Mucosa of stomach (tissue), 1 donor: ENCODE measurements around the gene SYT17.
"Not testable (repeated sequence)": the region's sequence is repeated elsewhere in the genome, so short reads cannot be mapped to it uniquely, and the experiment has no call there.

Source experiments
- H3K27me3 ChIP-seq: one replicate; pipeline ENCODE4 v1.7.0; 2013; ENCODE audit warnings: mild to moderate bottlenecking, low read length; ENCODE audit not compliant: control insufficient read depth, insufficient read depth
- H3K36me3 ChIP-seq: one replicate; pipeline ENCODE4 v1.7.0; 2013; ENCODE audit warnings: low read length; ENCODE audit not compliant: control insufficient read depth, insufficient read depth
- H3K4me1 ChIP-seq: one replicate; pipeline ENCODE4 v1.7.0; 2013; ENCODE audit warnings: mild to moderate bottlenecking, low read length; ENCODE audit not compliant: control insufficient read depth, insufficient read depth
- H3K4me3 ChIP-seq: one replicate; pipeline ENCODE4 v1.7.0; 2013; ENCODE audit warnings: low read length
- H3K9ac ChIP-seq: one replicate; pipeline ENCODE4 v1.7.0; 2013; ENCODE audit warnings: mild to moderate bottlenecking, low read length, moderate library complexity
- H3K9me3 ChIP-seq: one replicate; pipeline ENCODE4 v1.7.0; 2013; ENCODE audit warnings: mild to moderate bottlenecking, low read length, moderate library complexity; ENCODE audit not compliant: control insufficient read depth
- donor health status: Pancreatic carcinoma.

The SYT17 gene

DNA sequence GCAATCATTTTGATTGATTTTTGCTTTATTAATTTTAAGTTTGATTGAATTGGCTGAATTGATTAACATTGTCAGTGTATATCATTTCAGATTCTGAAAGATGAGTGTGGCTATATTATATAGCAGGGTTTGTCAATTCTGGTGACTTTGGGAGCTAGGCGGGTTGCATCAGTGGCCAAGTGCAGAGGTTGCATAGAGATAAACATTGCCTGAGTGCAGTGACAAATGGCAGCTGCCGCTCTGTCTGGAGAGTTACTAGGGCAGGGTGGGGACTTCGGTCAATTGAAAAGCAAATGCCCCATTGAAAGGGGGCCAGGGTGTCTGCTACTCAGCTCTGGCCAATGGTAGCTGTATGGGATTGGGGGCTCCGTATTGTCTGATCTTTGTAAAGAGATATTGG, 12.7 kb downstream of the SYT17 start:
- Histone ChIP-seq H3K4me3 (no peak overlapping the region), H3K9ac (no peak overlapping the region), H3K4me1 (peaks cover 11% of the 10 kb centered on the region), H3K27me3 (no peaks in the 10 kb centered on the region), H3K9me3 (no peaks in the 10 kb centered on the region), H3K36me3 (no peaks in the 10 kb centered on the region)

DNA sequence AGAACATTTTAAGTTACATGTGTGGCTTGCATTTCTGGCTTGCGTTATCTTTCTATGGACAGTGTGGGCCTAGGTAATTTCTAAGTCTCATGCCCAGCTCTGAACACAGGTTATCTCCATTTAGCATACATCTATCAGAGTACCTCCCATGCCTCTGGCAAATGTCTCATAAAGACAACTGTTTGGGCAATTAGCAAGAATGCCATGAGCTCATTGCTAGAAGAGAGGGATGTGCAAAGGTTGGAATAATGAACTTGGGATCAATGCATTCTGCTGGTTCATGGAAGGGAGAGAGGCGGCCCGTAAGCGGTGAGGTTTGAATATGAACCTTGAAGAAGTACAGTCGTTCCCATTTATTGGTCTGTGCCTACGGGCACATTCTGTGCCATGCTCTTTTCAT, 14.4 kb downstream of the SYT17 start:
- no peak overlapping the region for H3K4me3 ChIP-seq
- H3K4me1 ChIP-seq = peaks cover 2% of the 10 kb centered on the region

DNA sequence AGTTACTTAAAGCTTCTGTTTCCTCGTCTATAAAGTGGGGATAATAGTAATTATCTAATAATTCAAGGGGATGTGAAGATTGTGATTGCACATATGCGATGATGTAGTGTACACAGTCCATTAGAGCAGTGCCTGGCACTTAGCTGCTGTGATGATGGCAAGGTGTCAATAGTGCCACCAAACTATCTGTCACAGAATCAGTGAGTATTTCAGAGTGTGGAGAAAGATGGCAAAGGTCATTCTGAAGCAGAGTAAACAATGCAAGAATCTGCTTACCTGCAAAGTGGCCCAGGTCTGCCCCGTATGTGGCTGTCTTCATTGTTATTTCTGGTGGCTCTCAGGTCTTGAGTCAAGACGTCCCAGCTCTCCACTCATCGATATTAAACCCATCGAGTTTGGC, 15.1 kb downstream of the SYT17 start:
- Histone ChIP-seq H3K27me3 (no peaks in the 10 kb centered on the region), H3K9me3 (no peaks in the 10 kb centered on the region), H3K36me3 (no peaks in the 10 kb centered on the region), H3K4me1 (no peaks in the 10 kb centered on the region), H3K4me3 (no peak overlapping the region), H3K9ac (no peak overlapping the region)

More for the DNA sequence above, 14.4 kb downstream of the SYT17 start:
- Histone ChIP-seq H3K36me3 (no peaks in the 10 kb centered on the region), H3K9ac (no peak overlapping the region), H3K9me3 (no peaks in the 10 kb centered on the region), H3K27me3 (no peaks in the 10 kb centered on the region)

DNA sequence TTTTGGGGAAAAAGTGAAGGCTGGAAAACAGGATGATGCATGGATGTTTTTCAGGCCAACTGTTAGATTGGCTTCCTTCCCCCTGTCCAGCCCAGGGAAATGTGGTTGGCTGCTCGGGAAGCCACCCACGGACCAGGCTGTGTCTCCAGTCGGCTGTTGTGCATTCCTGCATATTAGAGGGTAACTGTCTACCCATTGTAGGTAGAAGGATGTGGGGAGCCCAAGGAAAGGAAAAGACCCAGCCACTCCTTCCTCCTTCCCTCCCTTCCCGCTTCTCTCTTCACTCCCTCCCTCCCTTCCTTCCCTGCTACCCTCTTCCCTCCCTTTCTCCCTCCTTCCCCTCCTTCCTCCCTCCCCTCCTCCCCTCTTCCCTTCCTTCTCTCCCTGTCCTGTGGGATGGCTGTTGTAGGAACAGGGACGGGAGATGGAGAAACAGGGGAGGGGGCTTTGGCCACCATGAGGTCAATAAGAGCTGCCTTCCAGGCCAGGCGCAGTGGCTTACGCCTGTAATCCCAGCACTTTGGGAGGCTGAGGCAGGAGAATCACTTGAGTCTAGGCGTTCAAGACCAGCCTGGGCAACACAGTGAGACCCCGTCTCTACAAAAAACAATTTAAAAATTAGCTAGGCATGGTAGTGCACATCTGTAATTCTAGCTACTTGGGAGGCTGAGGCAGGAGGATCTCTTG, 16.9 kb downstream of the SYT17 start:
- H3K4me3 ChIP-seq = no peak overlapping the region
- no peaks in the 10 kb centered on the region for H3K4me1 ChIP-seq
- H3K9ac ChIP-seq = no peak overlapping the region
- H3K36me3 ChIP-seq = no peaks in the 10 kb centered on the region
- H3K9me3 ChIP-seq = no peaks in the 10 kb centered on the region
- H3K27me3 ChIP-seq = no peaks in the 10 kb centered on the region

DNA sequence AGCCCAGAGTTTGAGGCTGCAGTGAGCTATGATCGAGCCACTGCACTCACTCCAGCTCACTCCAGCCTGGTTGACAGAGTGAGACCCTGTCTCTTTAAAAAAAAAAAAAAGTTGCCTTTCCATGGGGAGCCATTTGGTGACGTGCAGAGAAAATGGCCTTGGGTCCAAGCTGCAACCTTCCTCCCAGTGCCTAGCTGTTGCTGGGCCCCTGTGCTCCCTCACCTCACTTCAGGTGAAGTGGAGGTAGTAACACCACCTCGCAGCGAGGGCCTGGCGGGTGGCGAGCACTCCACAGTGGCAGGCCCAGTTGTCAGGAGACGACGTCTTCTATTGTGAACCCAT, 17.4 kb downstream of the SYT17 start:
- H3K4me3 ChIP-seq = no peak overlapping the region
- no peak overlapping the region for H3K9ac ChIP-seq
- no peaks in the 10 kb centered on the region for H3K36me3 ChIP-seq
- H3K27me3 ChIP-seq = no peaks in the 10 kb centered on the region
- no peaks in the 10 kb centered on the region for H3K9me3 ChIP-seq
- no peaks in the 10 kb centered on the region for H3K4me1 ChIP-seq

DNA sequence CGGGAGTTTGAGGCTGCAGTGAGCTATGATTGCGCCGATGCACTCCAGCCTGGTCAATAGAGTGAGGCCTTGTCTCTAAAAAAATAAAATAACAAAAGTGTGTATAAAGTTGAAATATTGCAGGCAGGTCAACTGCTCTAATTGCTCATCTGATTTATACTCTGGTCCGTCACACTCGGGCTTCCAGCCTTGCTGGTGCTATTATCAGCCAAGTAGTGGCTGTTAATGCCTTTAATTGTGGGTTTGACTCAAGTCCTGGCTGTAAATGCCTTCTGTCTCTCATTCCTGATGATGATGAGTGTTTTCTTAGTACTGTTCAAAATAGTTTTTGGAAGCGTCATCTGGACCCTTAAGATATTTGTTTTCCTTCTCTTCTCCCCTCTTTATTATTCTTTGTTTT, 18.4 kb downstream of the SYT17 start:
- H3K4me1 ChIP-seq = no peaks in the 10 kb centered on the region
- no peaks in the 10 kb centered on the region for H3K27me3 ChIP-seq
- no peak overlapping the region for H3K9ac ChIP-seq
- no peaks in the 10 kb centered on the region for H3K36me3 ChIP-seq
- no peak overlapping the region for H3K4me3 ChIP-seq
- H3K9me3 ChIP-seq = no peaks in the 10 kb centered on the region

DNA sequence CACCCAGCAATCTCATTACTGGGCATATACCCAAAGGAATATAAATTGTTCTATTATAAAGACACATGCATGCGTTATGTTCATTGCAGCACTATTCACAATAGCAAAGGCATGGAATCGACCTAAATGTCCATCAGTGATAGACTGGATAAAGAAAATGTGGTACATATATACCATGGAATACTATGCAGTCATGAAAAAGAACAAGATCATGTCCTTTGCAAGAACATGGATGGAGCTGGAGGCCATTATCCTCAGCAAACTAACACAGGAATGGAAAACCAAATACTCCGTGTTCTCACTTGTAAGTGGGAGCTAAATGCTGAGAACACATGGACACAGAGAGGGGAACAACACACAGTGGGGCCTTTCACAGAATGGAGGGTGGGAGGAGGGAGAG, 19.9 kb downstream of the SYT17 start:
- H3K36me3 ChIP-seq, H3K4me1 ChIP-seq, H3K9ac ChIP-seq, H3K4me3 ChIP-seq, H3K27me3 ChIP-seq, H3K9me3 ChIP-seq: not testable (repeated sequence)

GRCh38 chr16:19188406-19188805, 20.4 kb downstream of the SYT17 start:
- Histone ChIP-seq H3K4me1 (no peaks in the 10 kb centered on the region), H3K4me3 (no peak overlapping the region), H3K36me3 (no peaks in the 10 kb centered on the region), H3K9me3 (no peaks in the 10 kb centered on the region), H3K9ac (no peak overlapping the region), H3K27me3 (no peaks in the 10 kb centered on the region)

- Histone ChIP-seq H3K4me1 (no peaks in the 10 kb centered on the region), H3K9me3 (no peaks in the 10 kb centered on the region), H3K4me3 (no peak overlapping the region), H3K9ac (no peak overlapping the region), H3K36me3 (no peaks in the 10 kb centered on the region), H3K27me3 (no peaks in the 10 kb centered on the region)
Observed at GRCh38 chr16:19192865-19193264, 24.8 kb downstream of the SYT17 start.

- Histone ChIP-seq H3K9me3 (no peaks in the 10 kb centered on the region), H3K27me3 (no peaks in the 10 kb centered on the region), H3K9ac (no peak overlapping the region), H3K4me1 (no peaks in the 10 kb centered on the region), H3K4me3 (no peak overlapping the region), H3K36me3 (no peaks in the 10 kb centered on the region)
Observed at GRCh38 chr16:19196871-19197270, 28.8 kb downstream of the SYT17 start.

GRCh38 chr16:19203374-19203966, 35.4 kb downstream of the SYT17 start:
- H3K9me3 ChIP-seq = no peaks in the 10 kb centered on the region
- peaks cover 17% of the 10 kb centered on the region for H3K4me1 ChIP-seq
- no peak overlapping the region for H3K9ac ChIP-seq
- no peaks in the 10 kb centered on the region for H3K36me3 ChIP-seq
- no peak overlapping the region for H3K4me3 ChIP-seq
- H3K27me3 ChIP-seq = no peaks in the 10 kb centered on the region

DNA sequence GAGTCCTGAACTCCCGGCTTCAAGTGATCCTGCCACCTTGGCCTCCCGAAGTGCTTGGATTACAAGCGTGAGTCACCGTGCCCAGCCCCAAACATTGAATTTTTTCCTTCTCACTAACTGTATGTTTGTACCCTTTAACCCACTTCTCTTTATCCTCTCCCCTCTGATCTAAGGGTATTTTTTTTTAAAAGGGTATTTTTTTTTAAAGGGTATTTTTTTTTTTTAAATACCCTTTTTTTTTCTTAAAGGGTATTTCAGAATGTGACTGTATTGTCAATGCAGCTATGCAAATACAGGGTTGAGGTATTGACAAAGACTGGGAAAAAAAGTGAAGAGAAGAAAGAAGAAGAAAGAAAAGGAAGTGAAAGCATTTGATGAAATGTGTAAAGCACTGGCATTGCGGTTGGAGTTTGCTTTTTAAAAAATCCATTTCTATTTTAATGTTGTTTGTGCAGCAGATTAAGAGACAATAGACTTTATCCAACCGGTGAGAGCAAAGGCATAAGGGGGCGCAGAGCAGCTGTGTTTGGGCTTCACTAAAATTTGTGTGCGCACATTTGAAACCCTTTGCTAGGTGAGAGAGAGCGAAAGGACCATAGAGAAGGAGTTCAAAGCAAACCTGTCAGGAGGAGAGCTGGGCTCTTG, 42.4 kb downstream of the SYT17 start:
- H3K4me1 ChIP-seq = peaks cover 4% of the 10 kb centered on the region
- no peak overlapping the region for H3K9ac ChIP-seq
- no peaks in the 10 kb centered on the region for H3K27me3 ChIP-seq
- no peak overlapping the region for H3K4me3 ChIP-seq
- H3K36me3 ChIP-seq = no peaks in the 10 kb centered on the region
- H3K9me3 ChIP-seq = no peaks in the 10 kb centered on the region
